Endothelial cell of umbilical vein (primary cell): ENCODE results near the gene ADGRD1. TPM values are rescaled to one million over a fixed set of nuclear protein-coding genes. Genes with fewer than 3 reads are reported as not detected.

Experiments
- BruUV-seq: library from RNA; stranded (reverse); fragments of 400-500 nt; replicated peaks from 2 replicates; lab custom pipeline; 2021; lab: Mats Ljungman, UMichigan
- CTCF ChIA-PET: fragments of 300-600, 350-600 bp; sonication (Branson Sonifier 250); formaldehyde crosslinking; loops from one replicate; lab custom pipeline; 2021; ENCODE audit warnings: antibody characterized with exemption, inconsistent platforms; lab: Charles Lee
- POLR2A ChIA-PET: fragments of 300-600, 350-600 bp; sonication (Branson Sonifier 250); formaldehyde crosslinking; loops from one replicate; lab custom pipeline; 2021; ENCODE audit warnings: antibody characterized with exemption, inconsistent platforms; lab: Charles Lee
- DNase-seq: peaks from one replicate; pipeline ENCODE4 v3.0.0-alpha.2; 2011; ENCODE audit warnings: low read depth, low spot score
- FAIRE-seq: peaks from 2 replicates; lab custom pipeline; 2011; peaks lifted over from hg19 to GRCh38; lab: Jason Lieb, UNC
- H2AFZ ChIP-seq: 2 replicates; pipeline ENCODE4 v1.6.0; 2012; ENCODE audit warnings: low read depth, low read length, control low read depth, inconsistent platforms
- H3K27ac ChIP-seq: 2 replicates; pipeline ENCODE4 v1.5.1; 2011; ENCODE audit warnings: low read depth, mild to moderate bottlenecking, control low read depth, low read length, moderate library complexity; ENCODE audit not compliant: insufficient read depth
- H3K27me3 ChIP-seq, 2 experiments: 2 replicates each; pipeline versions ENCODE4 v1.6.0 to v1.6.1; 2011; ENCODE audit warnings: low read length in 2 of 2, mixed read lengths in 1 of 2; ENCODE audit not compliant: control insufficient read depth in 2 of 2, insufficient read depth in 2 of 2
- H3K36me3 ChIP-seq, 2 experiments: 2 replicates in 1 of 2; 3 replicates in 1 of 2; pipeline ENCODE4 v1.5.1; 2011; ENCODE audit warnings: low read length in 2 of 2, mild to moderate bottlenecking in 1 of 2, moderate library complexity in 1 of 2; ENCODE audit not compliant: control insufficient read depth in 2 of 2, insufficient read depth in 2 of 2; ENCODE audit errors: extremely low read depth in 1 of 2
- H3K4me1 ChIP-seq: 3 replicates; pipeline ENCODE4 v1.5.1; 2011; ENCODE audit warnings: mild to moderate bottlenecking, low read length; ENCODE audit not compliant: control insufficient read depth, insufficient read depth; ENCODE audit errors: extremely low read depth
- H3K4me2 ChIP-seq: 2 replicates; pipeline ENCODE4 v1.6.1; 2011; ENCODE audit warnings: low read length, control low read depth, mixed read lengths; ENCODE audit not compliant: insufficient read depth
- H3K4me3 ChIP-seq, 3 experiments: fragments of 200-600 bp in 1 of 3; sonication (generic), shearing (Covaris generic) in 1 of 3; replicated peaks in 1 of 3; 2 replicates each; pipeline ENCODE4 v1.5.1; 2011 to 2016; ENCODE audit warnings: control low read depth in 3 of 3, low read length in 3 of 3, mild to moderate bottlenecking in 2 of 3, inconsistent platforms in 1 of 3, low read depth in 1 of 3, moderate library complexity in 1 of 3; ENCODE audit not compliant: insufficient read depth in 1 of 3
- H3K79me2 ChIP-seq: 2 replicates; pipeline ENCODE4 v1.6.0; 2012; ENCODE audit warnings: low read length, inconsistent platforms; ENCODE audit not compliant: control insufficient read depth, insufficient read depth
- H3K9ac ChIP-seq: replicated peaks from 2 replicates; pipeline ENCODE3; 2011; ENCODE audit warnings: low read length, control low read depth; ENCODE audit not compliant: insufficient read depth; ENCODE audit errors: extremely low read depth
- H3K9me1 ChIP-seq: replicated peaks from 3 replicates; pipeline ENCODE4 v1.6.0; 2011; ENCODE audit warnings: mild to moderate bottlenecking, low read length; ENCODE audit not compliant: control insufficient read depth, insufficient read depth; ENCODE audit errors: extremely low read depth
- H3K9me3 ChIP-seq: replicated peaks from 2 replicates; pipeline ENCODE4 v1.5.1; 2012; ENCODE audit warnings: low read length, inconsistent platforms; ENCODE audit not compliant: control insufficient read depth, insufficient read depth
- H4K20me1 ChIP-seq: replicated peaks from 2 replicates; pipeline ENCODE3; 2011; ENCODE audit warnings: mild to moderate bottlenecking, low read length; ENCODE audit not compliant: control insufficient read depth, insufficient read depth; ENCODE audit errors: extremely low read depth
- EZH2 ChIP-seq: IDR thresholded peaks from 2 replicates; pipeline ENCODE4 v1.6.1; 2012; ENCODE audit warnings: borderline replicate concordance, low read depth, mild to moderate bottlenecking, moderate library complexity, low read length, inconsistent platforms; ENCODE audit not compliant: severe bottlenecking
- FOS ChIP-seq: IDR thresholded peaks from 2 replicates; pipeline ENCODE4 v1.6.1; 2011; ENCODE audit warnings: mild to moderate bottlenecking, low read length, moderate library complexity, borderline replicate concordance; ENCODE audit not compliant: insufficient read depth
- GATA2 ChIP-seq: IDR thresholded peaks from 2 replicates; pipeline ENCODE4 v1.7.0; 2011; ENCODE audit warnings: low read depth, mild to moderate bottlenecking, moderate library complexity, mixed read lengths, low read length; ENCODE audit not compliant: insufficient read length, insufficient read depth
- JUN ChIP-seq: IDR thresholded peaks from 2 replicates; pipeline ENCODE4 v1.6.1; 2011; ENCODE audit warnings: borderline replicate concordance, low read depth; ENCODE audit not compliant: insufficient read length, insufficient read depth
- MAX ChIP-seq: IDR thresholded peaks from 2 replicates; pipeline ENCODE4 v1.6.1; 2011; ENCODE audit not compliant: insufficient read depth, insufficient read length
- MYC ChIP-seq: IDR thresholded peaks from one replicate; pipeline ENCODE4 v1.6.1; 2011; ENCODE audit warnings: mild to moderate bottlenecking, low read depth, low read length
- POLR2A ChIP-seq: IDR thresholded peaks from 2 replicates; pipeline ENCODE4 v1.6.1; 2012; ENCODE audit warnings: low read depth, mild to moderate bottlenecking, control low read depth, low read length
- POLR2AphosphoS5 ChIP-seq: IDR thresholded peaks from 2 replicates; pipeline ENCODE4 v1.6.1; 2012; ENCODE audit warnings: low read depth, mild to moderate bottlenecking, control low read depth, low read length, moderate library complexity; ENCODE audit not compliant: insufficient read depth
- dilution Hi-C: fragments of 300-500 bp; cut with MboI; formaldehyde crosslinking; loops from one replicate; pipeline ENCODE4 v1.15.0; 2019; ENCODE audit warnings: low sequenced_read_pairs; ENCODE audit not compliant: extremely low pct_ligation_motif_present
- intact Hi-C: fragments of 100-400 bp; cut with micrococcal nuclease; formaldehyde crosslinking; loops from one replicate; pipeline ENCODE4 v1.10.0; 2022
- polyA plus RNA-seq, 4 experiments: library from polyadenylated mRNA; depleted of rRNA in 3 of 4; stranded (reverse) in 3 of 4; unstranded in 1 of 4; fragments of >200 nt; gene quantifications; 2 replicates each; pipeline versions ENCODE4 v1.2.1 to v1.2.3, GENCODE V29; 2011 to 2012; ENCODE audit warnings: missing spikeins in 1 of 4
- total RNA-seq: library from RNA; stranded (reverse); gene quantifications from 2 replicates; pipeline ENCODE4 v1.2.3, GENCODE V29; 2021
- TF ChIP-seq, protein P1 (sequence below), 2 donors: IDR thresholded peaks; 1 replicate in 1 of 2; 2 replicates in 1 of 2; pipeline ENCODE4 v1.5.1; 2011; ENCODE audit warnings: low read length in 2 of 2, mild to moderate bottlenecking in 2 of 2, moderate library complexity in 2 of 2, control low read depth in 1 of 2, inconsistent platforms in 1 of 2, low read depth in 1 of 2; ENCODE audit not compliant: insufficient read depth in 1 of 2; ENCODE audit errors: extremely low read depth in 1 of 2

Gene ADGRD1
- total and polyA plus RNA-seq, 2 donors (not counting 3 experiments of a cell fraction or from before 2014, with no cell fraction given), result 0.07 TPM; not detected in 1

GRCh38 chr12:131004166-131004565 is 50.5 kb downstream of the ADGRD1 start:
- POLR2A ChIA-PET, result no interaction called here
- CTCF ChIA-PET, result no interaction called here
- dilution Hi-C loops, result no loop called here
- H3K9me3 ChIP-seq, result no peaks in the 10 kb centered on the region
- no peaks in the 10 kb centered on the region for H3K27me3 ChIP-seq
- no peak overlapping the region for H3K9ac ChIP-seq
- H3K27ac ChIP-seq, result no peak overlapping the region
- H3K4me2 ChIP-seq, result no peak overlapping the region
- intact Hi-C loops, result no loop called here
- H2AFZ ChIP-seq, result no peak overlapping the region
- no peaks in the 10 kb centered on the region for H3K4me1 ChIP-seq
- no peaks in the 10 kb centered on the region for H4K20me1 ChIP-seq
- BruUV-seq, result no TSS peak
- H3K9me1 ChIP-seq, result no peaks in the 10 kb centered on the region
- H3K79me2 ChIP-seq, result no peaks in the 10 kb centered on the region
- no peak overlapping the region for H3K4me3 ChIP-seq
- DNase-seq (no peak), FAIRE-seq (no peak)
- TF ChIP-seq FOS, result no peak
- TF ChIP-seq POLR2AphosphoS5, result no peak
- TF ChIP-seq, protein P1, sequence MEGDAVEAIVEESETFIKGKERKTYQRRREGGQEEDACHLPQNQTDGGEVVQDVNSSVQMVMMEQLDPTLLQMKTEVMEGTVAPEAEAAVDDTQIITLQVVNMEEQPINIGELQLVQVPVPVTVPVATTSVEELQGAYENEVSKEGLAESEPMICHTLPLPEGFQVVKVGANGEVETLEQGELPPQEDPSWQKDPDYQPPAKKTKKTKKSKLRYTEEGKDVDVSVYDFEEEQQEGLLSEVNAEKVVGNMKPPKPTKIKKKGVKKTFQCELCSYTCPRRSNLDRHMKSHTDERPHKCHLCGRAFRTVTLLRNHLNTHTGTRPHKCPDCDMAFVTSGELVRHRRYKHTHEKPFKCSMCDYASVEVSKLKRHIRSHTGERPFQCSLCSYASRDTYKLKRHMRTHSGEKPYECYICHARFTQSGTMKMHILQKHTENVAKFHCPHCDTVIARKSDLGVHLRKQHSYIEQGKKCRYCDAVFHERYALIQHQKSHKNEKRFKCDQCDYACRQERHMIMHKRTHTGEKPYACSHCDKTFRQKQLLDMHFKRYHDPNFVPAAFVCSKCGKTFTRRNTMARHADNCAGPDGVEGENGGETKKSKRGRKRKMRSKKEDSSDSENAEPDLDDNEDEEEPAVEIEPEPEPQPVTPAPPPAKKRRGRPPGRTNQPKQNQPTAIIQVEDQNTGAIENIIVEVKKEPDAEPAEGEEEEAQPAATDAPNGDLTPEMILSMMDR (IDR thresholded peaks at IDR 0.05; ENCODE audit: extremely low read depth in 1 of 2, insufficient read depth in 1 of 2, low read depth in 1 of 2, low read length in 2 of 2), result no peak
- no peak for TF ChIP-seq JUN
- H3K36me3 ChIP-seq, result no peaks in the 10 kb centered on the region

DNA sequence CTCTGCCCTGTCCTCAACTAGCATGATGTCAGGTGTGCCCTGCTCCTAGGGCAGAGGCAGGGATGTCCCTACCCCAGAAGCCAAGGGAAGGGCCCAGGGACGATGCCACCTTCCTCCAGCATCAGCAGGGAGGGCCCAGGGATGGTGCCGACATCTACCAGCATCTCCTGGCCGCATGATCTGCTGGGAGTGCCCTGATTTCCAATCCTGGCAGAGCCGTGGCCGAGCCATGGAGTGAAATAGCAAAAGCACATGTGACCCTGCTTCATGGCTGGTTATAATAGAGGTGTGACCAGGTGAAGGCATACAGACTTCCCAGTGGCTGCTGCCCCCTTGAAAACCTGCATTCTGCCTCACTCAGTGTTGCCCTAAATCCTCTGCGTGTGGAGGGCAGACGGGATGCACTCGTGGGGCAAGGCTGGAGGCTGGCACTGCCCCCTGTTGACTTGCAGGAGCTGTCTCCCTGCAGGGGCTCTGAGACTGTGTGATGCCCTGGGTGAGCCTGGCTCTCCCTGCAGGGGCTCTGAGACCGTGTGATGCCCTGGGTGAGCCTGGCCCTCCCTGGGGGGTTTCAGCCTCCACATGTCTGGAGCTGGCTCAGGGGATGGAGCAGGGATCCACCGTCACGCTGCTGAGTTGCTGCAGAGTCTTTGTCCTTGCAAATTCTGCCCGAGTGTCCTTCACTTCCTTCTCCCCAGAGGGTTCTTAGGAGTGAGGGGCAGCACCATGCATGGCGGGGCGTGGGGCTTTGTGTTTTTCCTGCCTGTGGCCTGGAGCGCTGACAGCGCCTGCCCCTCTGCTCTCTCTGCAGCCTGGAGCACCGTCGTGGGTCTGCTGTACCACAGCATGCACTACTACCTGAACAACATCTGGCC is 51.7 kb downstream of the ADGRD1 start:
- no peak overlapping the region for H3K27ac ChIP-seq
- dilution Hi-C loops, result no loop called here
- H3K4me1 ChIP-seq, result no peaks in the 10 kb centered on the region
- H3K4me2 ChIP-seq, result no peak overlapping the region
- no peaks in the 10 kb centered on the region for H4K20me1 ChIP-seq
- H3K9me3 ChIP-seq, result no peaks in the 10 kb centered on the region
- no peak for FAIRE-seq
- ChIA-PET CTCF (no interaction called here), POLR2A (no interaction called here)
- H3K27me3 ChIP-seq, result no peaks in the 10 kb centered on the region
- no TSS peak for BruUV-seq
- H3K79me2 ChIP-seq, result no peaks in the 10 kb centered on the region
- H3K9ac ChIP-seq, result no peak overlapping the region
- no peaks in the 10 kb centered on the region for H3K9me1 ChIP-seq
- no peaks in the 10 kb centered on the region for H3K36me3 ChIP-seq
- no peak overlapping the region for H3K4me3 ChIP-seq
- intact Hi-C loops, result no loop called here
- DNase-seq, result no peak
- TF ChIP-seq MYC (no peak), GATA2 (no peak), EZH2 (no peak), POLR2AphosphoS5 (no peak), POLR2A (no peak), FOS (no peak), MAX (no peak), JUN (no peak)
- TF ChIP-seq, protein P1 (IDR thresholded peaks at IDR 0.05; ENCODE audit: extremely low read depth in 1 of 2, insufficient read depth in 1 of 2, low read depth in 1 of 2, low read length in 2 of 2), result no peak
- no peak overlapping the region for H2AFZ ChIP-seq
